Endothelial cell (in vitro differentiated cells): ENCODE results near the gene DDX20. TPM values are rescaled to one million over a fixed set of nuclear protein-coding genes. Genes with fewer than 3 reads are reported as not detected.

ENCODE experiments used
- DNase-seq: peaks from one replicate; pipeline ENCODE4 v3.0.0; 2021; ENCODE audit warnings: low spot score
- H3K27ac Mint-ChIP-seq: one replicate; pipeline ENCODE4 v1.8.0; 2021; ENCODE audit warnings: mixed read lengths, inconsistent platforms; ENCODE audit not compliant: unreplicated experiment
- H3K27me3 Mint-ChIP-seq: one replicate; pipeline ENCODE4 v1.8.0; 2021; ENCODE audit warnings: mild to moderate bottlenecking, moderate library complexity, mixed read lengths, inconsistent platforms; ENCODE audit not compliant: unreplicated experiment
- H3K36me3 Mint-ChIP-seq: one replicate; pipeline ENCODE4 v1.8.0; 2021; ENCODE audit warnings: mild to moderate bottlenecking, low read depth, mixed read lengths, inconsistent platforms; ENCODE audit not compliant: unreplicated experiment
- H3K4me1 Mint-ChIP-seq: one replicate; pipeline ENCODE4 v1.8.0; 2021; ENCODE audit warnings: mild to moderate bottlenecking, mixed read lengths, inconsistent platforms; ENCODE audit not compliant: unreplicated experiment
- H3K4me3 Mint-ChIP-seq: one replicate; pipeline ENCODE4 v1.8.0; 2021; ENCODE audit warnings: mild to moderate bottlenecking, mixed read lengths, inconsistent platforms; ENCODE audit not compliant: unreplicated experiment
- H3K9me3 Mint-ChIP-seq: one replicate; pipeline ENCODE4 v1.8.0; 2021; ENCODE audit warnings: mixed read lengths, inconsistent platforms; ENCODE audit not compliant: unreplicated experiment
- total RNA-seq: library from RNA; stranded (reverse); fragmentation: NEBNext Ultra II Directional; extraction: Animal tissue kit (Norgen Biotek cat#: 25700); gene quantifications from one replicate; pipeline ENCODE4 v1.2.1, GENCODE V29; 2021; ENCODE audit not compliant: unreplicated experiment
- TF ChIP-seq, protein P1 (sequence below): fragments of 200-600 bp; sonication (generic); IDR thresholded peaks from one replicate; pipeline ENCODE4 v1.5.0; 2021; ENCODE audit warnings: antibody characterized with exemption; ENCODE audit not compliant: unreplicated experiment

Gene DDX20
- total RNA-seq, 1 donor from 2014 or later = 18.8 TPM

DNA sequence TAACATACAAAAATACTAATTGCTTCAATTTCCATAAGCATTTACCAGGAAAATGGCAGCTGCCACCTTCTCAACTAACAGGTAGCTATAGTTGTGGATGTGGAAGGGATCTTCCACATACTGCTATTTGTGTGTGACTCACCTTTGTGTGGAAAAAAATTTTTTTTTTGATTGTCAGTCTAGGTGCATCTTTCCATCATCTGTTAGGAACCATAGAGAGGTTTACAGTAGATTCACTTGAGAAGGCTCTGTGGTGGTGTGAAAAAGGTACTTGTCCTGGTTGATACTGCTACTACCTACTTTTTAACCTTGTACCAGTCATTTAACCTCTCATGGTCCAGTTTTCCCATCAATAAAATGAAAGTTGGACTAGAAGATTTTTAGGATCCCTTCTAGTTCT is 12.9 kb downstream of the DDX20 start:
- Mint-ChIP-seq H3K4me3 (no peak overlapping the region), H3K27ac (no peak overlapping the region), H3K27me3 (no peaks in the 10 kb centered on the region), H3K9me3 (no peaks in the 10 kb centered on the region), H3K4me1 (no peaks in the 10 kb centered on the region), H3K36me3 (no peaks in the 10 kb centered on the region)
- TF ChIP-seq, protein P1, sequence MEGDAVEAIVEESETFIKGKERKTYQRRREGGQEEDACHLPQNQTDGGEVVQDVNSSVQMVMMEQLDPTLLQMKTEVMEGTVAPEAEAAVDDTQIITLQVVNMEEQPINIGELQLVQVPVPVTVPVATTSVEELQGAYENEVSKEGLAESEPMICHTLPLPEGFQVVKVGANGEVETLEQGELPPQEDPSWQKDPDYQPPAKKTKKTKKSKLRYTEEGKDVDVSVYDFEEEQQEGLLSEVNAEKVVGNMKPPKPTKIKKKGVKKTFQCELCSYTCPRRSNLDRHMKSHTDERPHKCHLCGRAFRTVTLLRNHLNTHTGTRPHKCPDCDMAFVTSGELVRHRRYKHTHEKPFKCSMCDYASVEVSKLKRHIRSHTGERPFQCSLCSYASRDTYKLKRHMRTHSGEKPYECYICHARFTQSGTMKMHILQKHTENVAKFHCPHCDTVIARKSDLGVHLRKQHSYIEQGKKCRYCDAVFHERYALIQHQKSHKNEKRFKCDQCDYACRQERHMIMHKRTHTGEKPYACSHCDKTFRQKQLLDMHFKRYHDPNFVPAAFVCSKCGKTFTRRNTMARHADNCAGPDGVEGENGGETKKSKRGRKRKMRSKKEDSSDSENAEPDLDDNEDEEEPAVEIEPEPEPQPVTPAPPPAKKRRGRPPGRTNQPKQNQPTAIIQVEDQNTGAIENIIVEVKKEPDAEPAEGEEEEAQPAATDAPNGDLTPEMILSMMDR = no peak
- no peak for DNase-seq

DNA sequence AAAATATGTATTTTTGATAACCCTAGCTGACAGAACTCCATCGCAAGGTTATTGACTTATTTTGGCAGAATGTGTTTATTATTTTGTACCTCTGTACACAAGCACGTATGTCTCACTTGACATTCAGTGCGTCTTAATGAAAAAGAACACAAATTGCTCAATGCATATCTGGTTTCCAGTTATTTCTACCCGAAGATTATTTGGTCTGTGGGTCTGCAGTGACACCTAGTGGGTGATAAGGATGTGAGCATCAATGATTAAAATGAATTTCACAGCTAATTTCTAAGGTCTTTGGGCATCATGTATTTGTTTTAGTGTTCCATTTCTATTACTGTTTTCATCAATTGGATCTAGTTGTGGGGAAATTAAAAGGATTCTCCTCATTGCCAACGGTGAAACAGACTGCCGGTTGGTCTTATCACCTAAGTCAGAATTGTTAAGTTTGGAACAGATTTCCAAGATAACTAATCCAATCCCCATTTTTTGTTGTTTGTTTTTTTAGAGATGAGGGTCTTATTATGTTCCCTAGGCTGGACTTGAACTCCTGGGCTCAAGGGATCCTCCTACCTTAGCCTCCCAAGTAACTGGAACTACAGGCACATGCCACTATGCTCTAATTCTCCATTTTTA is 13.9 kb downstream of the DDX20 start:
- Mint-ChIP-seq H3K4me1 (no peaks in the 10 kb centered on the region), H3K4me3 (no peak overlapping the region)

DNA sequence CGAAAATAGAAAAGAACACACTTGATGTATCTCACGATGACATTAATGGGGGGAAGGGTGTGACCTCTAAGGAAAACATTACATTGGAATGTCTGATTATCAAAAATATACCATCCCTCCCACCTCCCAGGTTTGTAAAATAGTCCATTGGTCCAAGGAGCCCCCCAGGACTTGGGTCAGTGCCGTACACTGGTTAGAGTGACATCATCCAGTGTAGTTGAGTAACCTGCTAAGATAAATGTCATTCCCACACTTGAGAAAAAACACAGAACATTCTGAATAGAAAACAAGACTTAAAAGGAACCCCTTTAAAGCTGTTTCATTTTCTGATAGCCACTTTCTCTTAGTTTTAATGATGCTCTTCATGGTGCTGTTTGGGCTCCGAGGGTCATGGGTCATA is 15.2 kb downstream of the DDX20 start:
- DNase-seq = no peak
- Mint-ChIP-seq H3K4me1 (no peaks in the 10 kb centered on the region), H3K27ac (no peak overlapping the region), H3K36me3 (no peaks in the 10 kb centered on the region), H3K9me3 (no peaks in the 10 kb centered on the region), H3K4me3 (no peak overlapping the region), H3K27me3 (no peaks in the 10 kb centered on the region)
- TF ChIP-seq, protein P1 = no peak

More for the DNA sequence above, 13.9 kb downstream of the DDX20 start:
- DNase-seq = no peak
- TF ChIP-seq, protein P1 = peak; percentile 73
- Mint-ChIP-seq H3K9me3 (no peaks in the 10 kb centered on the region), H3K27me3 (no peaks in the 10 kb centered on the region), H3K36me3 (no peaks in the 10 kb centered on the region), H3K27ac (no peak overlapping the region)

DNA sequence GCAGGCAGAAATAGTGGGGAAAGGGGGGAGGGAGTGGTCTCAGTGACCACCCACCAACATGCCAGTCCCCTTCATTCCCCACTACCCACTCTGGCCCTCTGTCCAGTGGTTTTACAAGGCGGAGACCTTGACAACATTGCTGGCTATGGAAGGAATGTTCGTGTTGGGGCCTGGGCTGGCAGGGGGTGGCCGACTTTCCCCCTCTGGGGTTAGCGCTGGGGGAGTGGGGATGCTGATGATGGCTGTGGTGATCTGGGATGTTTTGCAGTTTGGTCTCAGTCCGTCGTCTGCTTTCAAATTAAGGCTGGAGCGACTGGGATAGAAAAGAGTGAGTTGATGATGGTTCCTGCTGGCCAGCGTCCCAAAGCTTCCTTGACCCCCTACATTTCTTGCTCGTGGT is 20.3 kb downstream of the DDX20 start:
- DNase-seq = no peak
- no peaks in the 10 kb centered on the region for H3K4me1 Mint-ChIP-seq
- no peaks in the 10 kb centered on the region for H3K9me3 Mint-ChIP-seq
- no peaks in the 10 kb centered on the region for H3K36me3 Mint-ChIP-seq
- H3K4me3 Mint-ChIP-seq = no peak overlapping the region
- peaks cover 6% of the 10 kb centered on the region for H3K27me3 Mint-ChIP-seq
- H3K27ac Mint-ChIP-seq = no peak overlapping the region
- TF ChIP-seq, protein P1 = no peak

DNA sequence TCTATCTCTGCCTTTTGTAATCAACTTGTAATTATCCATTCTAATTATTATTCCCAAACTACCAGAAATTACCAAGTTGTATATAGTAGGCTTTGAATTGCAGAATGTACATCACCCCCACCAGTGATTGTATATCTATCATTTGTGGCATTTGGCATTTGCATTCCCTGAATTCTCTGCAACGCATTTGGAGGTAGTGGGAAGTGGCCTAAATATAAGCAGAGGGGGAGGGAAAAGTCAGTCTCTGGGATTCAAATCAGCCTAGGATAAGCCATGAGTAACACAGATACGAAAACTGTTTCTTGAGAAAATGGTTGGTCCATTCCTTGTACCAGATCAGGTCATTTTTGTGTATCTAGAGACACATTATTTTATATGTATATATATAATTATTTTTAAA is 20.7 kb downstream of the DDX20 start:
- Mint-ChIP-seq H3K27me3 (peaks cover 6% of the 10 kb centered on the region), H3K9me3 (no peaks in the 10 kb centered on the region), H3K27ac (no peak overlapping the region), H3K4me1 (no peaks in the 10 kb centered on the region), H3K36me3 (no peaks in the 10 kb centered on the region), H3K4me3 (no peak overlapping the region)
- TF ChIP-seq, protein P1 = no peak
- DNase-seq = no peak
